ENCODE measurements around the gene RGSL1. TPM values are rescaled to one million over a fixed set of nuclear protein-coding genes. Genes with fewer than 3 reads are reported as not detected.

RGSL1 gene
- total and polyA plus RNA-seq, 8 donors, result not detected

DNA sequence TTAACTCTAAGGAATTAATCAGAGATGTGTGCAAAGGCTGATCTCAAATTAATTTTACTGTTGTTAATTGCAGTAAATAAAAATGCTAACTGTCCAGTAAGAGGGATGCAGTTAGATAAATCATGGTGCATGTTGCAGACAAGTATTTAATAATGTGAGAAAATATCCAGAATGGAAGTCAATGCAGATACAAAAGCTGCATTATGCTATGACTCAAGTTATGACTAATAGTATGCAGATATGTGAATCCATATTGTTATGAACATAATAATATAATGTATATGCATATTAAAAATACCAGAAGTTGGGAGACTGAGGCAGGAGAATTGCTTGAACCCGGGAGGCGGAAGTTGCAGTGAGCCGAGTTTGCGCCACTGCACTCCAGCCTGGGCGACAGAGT is 117.7 kb downstream of the RGSL1 start:
- no peak for ATAC-seq
- H3K27ac ChIP-seq, result no peak overlapping the region
- no peaks in the 10 kb centered on the region for H3K4me1 ChIP-seq
- 78 to 88% methylated on average over 5 of the region's 5 CpGs for WGBS, 2 donors
- no peaks in the 10 kb centered on the region for H3K27me3 ChIP-seq
- no peak for DNase-seq
- H3K9me3 ChIP-seq, result no peaks in the 10 kb centered on the region
- intact Hi-C loops (cut with DNase I), result no loop called here
- FAIRE-seq, result no peak
- TF ChIP-seq, protein P1, sequence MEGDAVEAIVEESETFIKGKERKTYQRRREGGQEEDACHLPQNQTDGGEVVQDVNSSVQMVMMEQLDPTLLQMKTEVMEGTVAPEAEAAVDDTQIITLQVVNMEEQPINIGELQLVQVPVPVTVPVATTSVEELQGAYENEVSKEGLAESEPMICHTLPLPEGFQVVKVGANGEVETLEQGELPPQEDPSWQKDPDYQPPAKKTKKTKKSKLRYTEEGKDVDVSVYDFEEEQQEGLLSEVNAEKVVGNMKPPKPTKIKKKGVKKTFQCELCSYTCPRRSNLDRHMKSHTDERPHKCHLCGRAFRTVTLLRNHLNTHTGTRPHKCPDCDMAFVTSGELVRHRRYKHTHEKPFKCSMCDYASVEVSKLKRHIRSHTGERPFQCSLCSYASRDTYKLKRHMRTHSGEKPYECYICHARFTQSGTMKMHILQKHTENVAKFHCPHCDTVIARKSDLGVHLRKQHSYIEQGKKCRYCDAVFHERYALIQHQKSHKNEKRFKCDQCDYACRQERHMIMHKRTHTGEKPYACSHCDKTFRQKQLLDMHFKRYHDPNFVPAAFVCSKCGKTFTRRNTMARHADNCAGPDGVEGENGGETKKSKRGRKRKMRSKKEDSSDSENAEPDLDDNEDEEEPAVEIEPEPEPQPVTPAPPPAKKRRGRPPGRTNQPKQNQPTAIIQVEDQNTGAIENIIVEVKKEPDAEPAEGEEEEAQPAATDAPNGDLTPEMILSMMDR (IDR thresholded peaks at IDR 0.05), result no peak
- no peak overlapping the region for H3K4me3 ChIP-seq
- no peaks in the 10 kb centered on the region for H3K36me3 ChIP-seq

DNA sequence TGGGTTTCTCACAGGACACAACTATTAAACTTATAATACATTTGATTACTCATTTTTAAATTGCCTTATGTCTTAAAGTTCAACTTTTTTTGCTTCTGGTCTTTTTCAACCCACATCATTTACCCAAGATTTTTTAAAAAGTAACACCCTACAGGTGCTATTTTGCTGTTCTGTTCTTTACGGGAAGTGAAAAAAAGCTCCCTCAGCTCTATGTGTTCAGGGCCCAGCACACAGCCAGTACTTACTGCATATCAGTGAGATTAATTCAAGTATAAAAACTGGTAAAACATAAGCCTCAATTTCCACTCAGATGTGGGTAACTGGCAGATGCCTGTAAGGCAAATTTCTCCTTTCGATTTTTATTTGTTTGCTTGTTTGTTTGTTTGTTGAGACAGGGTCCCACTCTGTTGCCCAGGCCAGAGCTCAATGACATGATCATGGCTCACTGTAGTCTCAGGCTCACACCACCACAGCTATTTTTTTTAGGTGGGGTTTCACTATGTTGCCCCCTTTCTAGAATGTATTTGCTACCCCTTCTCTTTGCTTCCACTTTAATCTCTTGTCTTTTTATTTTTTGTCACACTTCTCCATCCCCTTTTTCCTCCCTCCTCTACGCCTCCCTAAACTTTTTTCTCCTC is 118.8 kb downstream of the RGSL1 start:
- H3K4me3 ChIP-seq, result no peak overlapping the region
- 78 to 83% methylated on average over 3 of the region's 3 CpGs for WGBS, 2 donors
- no peaks in the 10 kb centered on the region for H3K9me3 ChIP-seq
- TF ChIP-seq, protein P1 (IDR thresholded peaks at IDR 0.05), result no peak
- no peaks in the 10 kb centered on the region for H3K27me3 ChIP-seq
- intact Hi-C loops (cut with DNase I), result no loop called here
- ATAC-seq, result no peak
- no peaks in the 10 kb centered on the region for H3K4me1 ChIP-seq
- no peak for FAIRE-seq
- H3K27ac ChIP-seq, result no peak overlapping the region
- H3K36me3 ChIP-seq, result no peaks in the 10 kb centered on the region
- DNase-seq, result no peak

DNA sequence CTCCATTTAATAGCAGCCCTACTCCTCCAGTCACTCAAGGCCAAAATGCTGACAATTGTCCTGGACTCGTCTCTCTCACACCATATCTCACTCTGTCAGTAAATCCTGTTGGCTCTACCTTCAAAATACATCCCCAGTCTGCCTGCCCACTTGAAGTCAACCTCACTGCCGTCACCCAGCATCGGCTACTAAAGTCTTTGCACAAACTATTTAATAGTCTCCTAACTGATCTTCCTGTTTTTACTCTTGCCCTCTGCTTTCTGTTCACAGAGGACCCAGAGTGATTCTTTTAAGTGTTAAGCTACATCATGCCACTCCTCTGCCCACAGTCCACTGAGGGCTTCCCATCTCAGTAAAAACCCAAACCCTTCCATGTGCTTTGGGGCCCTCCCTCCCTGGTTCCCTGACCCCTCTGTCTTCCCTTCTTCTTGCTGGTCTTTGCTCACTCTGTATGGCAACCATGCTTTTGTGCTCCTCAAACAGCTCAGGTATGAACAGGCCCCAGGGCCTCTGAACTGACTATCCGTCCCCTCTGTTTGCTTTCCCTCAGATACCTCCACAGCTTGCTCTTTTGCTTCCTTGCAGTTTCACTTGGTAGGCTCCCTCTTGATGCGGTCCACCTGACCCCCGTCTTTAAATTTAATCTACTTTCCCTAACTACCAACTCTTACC is 120.1 kb downstream of the RGSL1 start:
- 80 to 86% methylated on average over 6 of the region's 6 CpGs for whole genome bisulfite sequencing, 2 donors
- Histone ChIP-seq H3K27ac (no peak overlapping the region), H3K4me3 (no peak overlapping the region), H3K36me3 (peaks cover 0 to 4% (median 0%) of the 10 kb centered on the region in 3 donors), H3K9me3 (no peaks in the 10 kb centered on the region), H3K4me1 (no peaks in the 10 kb centered on the region), H3K27me3 (no peaks in the 10 kb centered on the region)
- TF ChIP-seq, protein P1 (IDR thresholded peaks at IDR 0.05), result no peak
- intact Hi-C loops (cut with DNase I), result no loop called here
- no peak for FAIRE-seq
- ATAC-seq, result no peak
- DNase-seq, result no peak

DNA sequence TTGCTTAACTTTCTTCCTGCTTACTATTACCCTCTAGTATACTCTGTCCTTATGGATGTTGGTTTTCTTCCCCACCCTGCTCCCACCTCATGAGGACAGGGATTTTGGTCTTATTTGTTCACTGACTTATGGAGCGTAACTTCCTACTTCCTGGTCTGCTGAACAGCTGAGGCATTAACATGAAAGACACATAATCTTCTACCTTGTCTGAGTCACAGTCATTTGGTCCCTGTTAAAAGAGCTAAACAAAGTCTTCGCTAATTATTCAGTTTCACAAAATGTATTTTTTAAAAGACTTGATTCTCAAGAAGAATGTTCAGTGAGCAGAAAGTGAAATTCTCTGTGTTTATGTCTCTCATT is 120.6 kb downstream of the RGSL1 start:
- ATAC-seq (peak in 1 of 4 donors; percentile 11), DNase-seq (no peak), FAIRE-seq (no peak)
- intact Hi-C loops (cut with DNase I), result no loop called here
- Histone ChIP-seq H3K9me3 (no peaks in the 10 kb centered on the region), H3K36me3 (peaks cover 0 to 4% (median 0%) of the 10 kb centered on the region in 3 donors), H3K27me3 (no peaks in the 10 kb centered on the region), H3K4me3 (no peak overlapping the region), H3K27ac (no peak overlapping the region), H3K4me1 (no peaks in the 10 kb centered on the region)
- TF ChIP-seq, protein P1 (IDR thresholded peaks at IDR 0.05), result no peak
- WGBS, 2 donors, result 93% methylated on average over 2 of the region's 2 CpGs

DNA sequence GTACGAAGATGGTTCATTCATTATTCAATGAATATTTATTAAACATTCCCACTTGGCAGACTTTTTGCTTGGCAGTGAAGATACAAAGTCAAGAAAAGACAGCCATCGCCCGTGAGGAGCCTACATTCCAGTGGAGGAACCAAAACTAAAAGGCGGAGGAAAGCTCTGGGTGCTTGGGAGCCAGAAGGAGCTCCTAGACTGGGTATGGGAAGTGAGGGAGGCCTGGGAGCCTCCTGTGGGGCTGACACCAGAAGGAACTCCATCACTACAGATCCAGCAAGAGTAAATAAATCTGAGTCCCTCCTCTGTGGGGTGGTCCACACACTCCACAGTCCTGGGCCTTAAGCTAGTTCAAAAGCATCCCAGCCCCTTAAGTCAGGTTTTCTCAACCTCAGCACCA is 124.2 kb downstream of the RGSL1 start:
- no peak overlapping the region for H3K27ac ChIP-seq
- H3K4me1 ChIP-seq, result no peaks in the 10 kb centered on the region
- no peaks in the 10 kb centered on the region for H3K27me3 ChIP-seq
- H3K4me3 ChIP-seq, result no peak overlapping the region
- TF ChIP-seq, protein P1 (IDR thresholded peaks at IDR 0.05), result no peak
- FAIRE-seq, result no peak
- H3K36me3 ChIP-seq, result peaks cover 0 to 6% (median 4%) of the 10 kb centered on the region in 3 donors
- DNase-seq, result no peak
- 90 to 96% methylated on average over 4 of the region's 4 CpGs for WGBS, 2 donors
- no peak for ATAC-seq
- H3K9me3 ChIP-seq, result no peaks in the 10 kb centered on the region
- intact Hi-C loops (cut with DNase I), result no loop called here
